KMS-11 (cell line): ENCODE results near the gene GRIA1.

Experiments
- H2AFZ ChIP-seq: fragments of 200-600 bp; sonication (generic); 2 replicates; pipeline ENCODE4 v1.6.1; 2016; ENCODE audit warnings: antibody characterized with exemption, mixed run types, low read depth
- H3K27ac ChIP-seq: fragments of 200-600 bp; sonication (generic); 2 replicates; pipeline ENCODE4 v1.6.1; 2016; ENCODE audit warnings: mild to moderate bottlenecking, mixed run types
- H3K27me3 ChIP-seq: fragments of 200-600 bp; sonication (generic); 2 replicates; pipeline ENCODE4 v1.6.1; 2017; ENCODE audit warnings: mild to moderate bottlenecking, low read depth, mixed run types, moderate library complexity; ENCODE audit not compliant: insufficient read depth
- H3K36me3 ChIP-seq: fragments of 200-600 bp; sonication (generic); 2 replicates; pipeline ENCODE4 v1.6.1; 2017; ENCODE audit warnings: mild to moderate bottlenecking, mixed run types; ENCODE audit not compliant: insufficient read depth
- H3K4me1 ChIP-seq: fragments of 200-600 bp; sonication (generic); 2 replicates; pipeline ENCODE4 v1.6.1; 2016; ENCODE audit warnings: mild to moderate bottlenecking, low read depth, mixed run types; ENCODE audit not compliant: poor library complexity, severe bottlenecking
- H3K4me2 ChIP-seq: fragments of 200-600 bp; sonication (generic); 2 replicates; pipeline ENCODE4 v1.7.0; 2016; ENCODE audit warnings: mild to moderate bottlenecking, mixed run types
- H3K4me3 ChIP-seq: fragments of 200-600 bp; sonication (generic); IDR thresholded peaks from 2 replicates; pipeline ENCODE4 v1.6.1; 2017; ENCODE audit warnings: low read depth, low read length, mixed read lengths; ENCODE audit not compliant: insufficient read depth
- H3K79me2 ChIP-seq: fragments of 200-600 bp; sonication (generic); 2 replicates; pipeline ENCODE4 v1.6.1; 2016; ENCODE audit warnings: low read depth, mixed run types; ENCODE audit not compliant: insufficient read depth
- H3K9ac ChIP-seq: fragments of 200-600 bp; sonication (generic); 2 replicates; pipeline ENCODE4 v1.6.1; 2016; ENCODE audit warnings: mild to moderate bottlenecking, mixed run types
- H4K20me1 ChIP-seq: fragments of 200-600 bp; sonication (generic); 2 replicates; pipeline ENCODE4 v1.6.1; 2016; ENCODE audit warnings: mild to moderate bottlenecking, mixed run types; ENCODE audit not compliant: insufficient read depth
- CTCF ChIP-seq: fragments of 200-600 bp; sonication (generic); conservative IDR thresholded peaks from 2 replicates; pipeline ENCODE4 v1.6.1; 2017; ENCODE audit warnings: low read depth, mild to moderate bottlenecking, antibody characterized with exemption, low read length, moderate library complexity, mixed read lengths

Gene GRIA1

GRCh38 chr5:153774686-153775085 lies 284.2 kb downstream of the GRIA1 start:
- H4K20me1 ChIP-seq, result no peaks in the 10 kb centered on the region
- H3K27ac ChIP-seq, result no peak overlapping the region
- no peak overlapping the region for H3K4me2 ChIP-seq
- no peak overlapping the region for H2AFZ ChIP-seq
- H3K4me1 ChIP-seq, result no peaks in the 10 kb centered on the region
- H3K4me3 ChIP-seq, result no peak overlapping the region
- no peak overlapping the region for H3K9ac ChIP-seq
- H3K79me2 ChIP-seq, result no peaks in the 10 kb centered on the region
- no peak for TF ChIP-seq CTCF
- no peaks in the 10 kb centered on the region for H3K36me3 ChIP-seq
- H3K27me3 ChIP-seq, result no peaks in the 10 kb centered on the region

GRCh38 chr5:153775923-153776322 lies 285.5 kb downstream of the GRIA1 start:
- H3K79me2 ChIP-seq, result no peaks in the 10 kb centered on the region
- no peak overlapping the region for H3K4me2 ChIP-seq
- no peaks in the 10 kb centered on the region for H3K27me3 ChIP-seq
- H3K4me3 ChIP-seq, result no peak overlapping the region
- no peak overlapping the region for H3K9ac ChIP-seq
- no peak overlapping the region for H3K27ac ChIP-seq
- TF ChIP-seq CTCF, result no peak
- H3K36me3 ChIP-seq, result no peaks in the 10 kb centered on the region
- H3K4me1 ChIP-seq, result no peaks in the 10 kb centered on the region
- H2AFZ ChIP-seq, result no peak overlapping the region
- H4K20me1 ChIP-seq, result no peaks in the 10 kb centered on the region

- no peak overlapping the region for H3K4me2 ChIP-seq
- no peak overlapping the region for H3K27ac ChIP-seq
- no peak for TF ChIP-seq CTCF
- no peak overlapping the region for H2AFZ ChIP-seq
- no peaks in the 10 kb centered on the region for H3K4me1 ChIP-seq
- H3K4me3 ChIP-seq, result no peak overlapping the region
- no peak overlapping the region for H3K9ac ChIP-seq
- no peaks in the 10 kb centered on the region for H3K79me2 ChIP-seq
- no peaks in the 10 kb centered on the region for H4K20me1 ChIP-seq
- no peaks in the 10 kb centered on the region for H3K36me3 ChIP-seq
- H3K27me3 ChIP-seq, result no peaks in the 10 kb centered on the region
Observed at GRCh38 chr5:153777681-153778581, 287.5 kb downstream of the GRIA1 start.

- Histone ChIP-seq H3K36me3 (no peaks in the 10 kb centered on the region), H3K27ac (no peak overlapping the region), H4K20me1 (no peaks in the 10 kb centered on the region), H3K27me3 (no peaks in the 10 kb centered on the region), H3K9ac (no peak overlapping the region), H3K4me3 (no peak overlapping the region), H3K4me2 (no peak overlapping the region), H3K79me2 (no peaks in the 10 kb centered on the region), H2AFZ (no peak overlapping the region), H3K4me1 (no peaks in the 10 kb centered on the region)
- TF ChIP-seq CTCF, result no peak
Observed at GRCh38 chr5:153779836-153780235, 289.4 kb downstream of the GRIA1 start.
